Heart right ventricle (tissue), 16 donors: ENCODE results near the gene ANKH. TPM values are rescaled to one million over a fixed set of nuclear protein-coding genes. Genes with fewer than 3 reads are reported as not detected.

Experiments used
- ATAC-seq, 8 donors: fragments of 200-7000 bp; cut with Tn5 transposase; one replicate each; pipeline ENCODE4 v1.9.1; 2020; ENCODE audit warnings: mild to moderate bottlenecking in 8 of 8, moderate library complexity in 8 of 8, moderate number of reproducible peaks in 1 of 8
- DNase-seq, 2 donors: peaks; one replicate each; pipeline ENCODE4 v3.0.0-alpha.2; 2020
- H3K27ac ChIP-seq, 10 donors: fragments of 200-600 bp; sonication (generic) in 2 of 10; one replicate each; pipeline versions ENCODE4 v1.5.0 to v1.8.0; 2020 to 2022; ENCODE audit warnings: mild to moderate bottlenecking in 3 of 10
- H3K27me3 ChIP-seq, 7 donors: fragments of 200-600 bp; one replicate each; pipeline ENCODE4 v1.8.0; 2021 to 2022; ENCODE audit warnings: mild to moderate bottlenecking in 2 of 7
- H3K36me3 ChIP-seq, 9 donors: fragments of 200-600 bp; sonication (generic) in 1 of 9; one replicate each; pipeline versions ENCODE4 v1.5.0 to v1.8.0; 2020 to 2022; ENCODE audit warnings: mild to moderate bottlenecking in 2 of 9
- H3K4me1 ChIP-seq, 9 donors: fragments of 200-600 bp; sonication (generic) in 1 of 9; one replicate each; pipeline versions ENCODE4 v1.5.0 to v1.8.0; 2020 to 2022; ENCODE audit warnings: mild to moderate bottlenecking in 4 of 9
- H3K4me3 ChIP-seq, 10 donors: fragments of 200-600 bp; sonication (generic) in 2 of 10; one replicate each; pipeline versions ENCODE4 v1.5.0 to v1.8.0; 2020 to 2022; ENCODE audit warnings: mild to moderate bottlenecking in 7 of 10, moderate library complexity in 2 of 10
- H3K9me3 ChIP-seq, 11 donors: fragments of 200-600 bp in 10 of 11; sonication (generic) in 2 of 11; one replicate each; pipeline versions ENCODE4 v1.5.0 to v1.8.0; 2013 to 2022; ENCODE audit warnings: mild to moderate bottlenecking in 2 of 11, control low read depth in 1 of 11, moderate library complexity in 1 of 11
- CTCF ChIP-seq, 9 donors: fragments of 200-600 bp; sonication (generic) in 2 of 9; IDR thresholded peaks; one replicate each; pipeline versions ENCODE4 v1.5.0 to v1.8.0; 2021 to 2022; ENCODE audit warnings: antibody characterized with exemption in 9 of 9, mild to moderate bottlenecking in 5 of 9, moderate library complexity in 1 of 9
- WGBS, 2 donors: extraction: QIAGEN DNeasy Blood & Tissue Kit; methylation state at CpG; one replicate each; pipeline ENCODE4 v1.1.7; 2013; ENCODE audit warnings: inconsistent platforms in 1 of 2; 5-methylcytosine and 5-hydroxymethylcytosine counted together
- intact Hi-C, 10 donors: fragments of 100-400 bp; cut with DNase I; formaldehyde crosslinking; loops; one replicate each; pipeline versions ENCODE4 v1.11.1 to v1.14.2; 2022
- polyA plus RNA-seq, 2 donors: library from polyadenylated mRNA; stranded (reverse); fragments of 200-250 nt; gene quantifications; one replicate each; pipeline ENCODE4 v1.2.3, GENCODE V29; 2013
- total RNA-seq, 10 donors: library from RNA; stranded (reverse); fragmentation: NEBNext Ultra II Directional in 3 of 10; extraction: Animal tissue kit (Norgen Biotek cat#: 25700) in 3 of 10; gene quantifications; one replicate each; pipeline versions ENCODE4 v1.2.1 to v1.2.4, GENCODE V29; 2021 to 2023
- donor health status: Arrhythmogenic right ventricular cardiomyopathy.
- donor health status: ischemic (EF 13 %, LVEDD 7.1; RV severe dilation, severe dysfunction).
- donor health status: healthy with polysubstance abuse.
- donor health status: DM: no; HTN: yes; CAD: no.
- donor health status: DM: no; HTN: no; CAD: no.
- donor health status: ischemic (EF 25% LVEDD 6.9; RV normal size, moderate dysfunction).
- donor health status: ischemic (EF 25% LVEDD 5.7; RV mildly dilated, moderate dysfunction).
- donor health status: healthy.
- donor health status: DM: yes; HTN: yes; CAD: no.
- donor health status: Ischemic cardiomyopathy.
- donor health status: ischemic (EF 35%, LVEDD 5.7; RV mildly dilated, moderate dysfunction).
- donor health status: nonischemic (EF 11% LVEDD 7.7; RV severe dilation, severe dysfunction).
- donor health status: DM: yes; HTN: yes; CAD: no.
- donor health status: PGD.
- donor health status: ischemic (EF 29% LVEDD 5.4; RV normal size, mild dysfunction).
- donor health status: nonischemic (EF 23%, LVEDD 6.1; RV moderate dilation, normal function).

ANKH gene
- total and polyA plus RNA-seq, 12 donors: 51.0 to 256 (median 192) TPM

GRCh38 chr5:14760548-14761002 is 111.0 kb downstream of the ANKH start:
- intact Hi-C loops: no loop called here
- 50 to 68% methylated on average over 4 of the region's 4 CpGs for WGBS, 2 donors
- no peaks in the 10 kb centered on the region for H3K9me3 ChIP-seq
- peak; percentile 59 to 75 for DNase-seq
- ATAC-seq: peak; percentile 86 to 98 (median 92)
- H3K36me3 ChIP-seq: peaks cover 0 to 38% (median 1%) of the 10 kb centered on the region in 9 donors
- H3K27me3 ChIP-seq: no peaks in the 10 kb centered on the region
- peaks cover 4 to 53% (median 30%) of the 10 kb centered on the region in 9 donors for H3K4me1 ChIP-seq
- peak overlapping the region; percentile 53 to 85 (median 77) for H3K27ac ChIP-seq
- no peak for TF ChIP-seq CTCF (IDR thresholded peaks at IDR 0.05)
- no peak overlapping the region for H3K4me3 ChIP-seq

- DNase-seq (no peak), ATAC-seq (peak in 4 of 8 donors; percentile 1 to 22 (median 14))
- Histone ChIP-seq H3K9me3 (no peaks in the 10 kb centered on the region), H3K4me3 (no peak overlapping the region), H3K27ac (peak overlapping the region; percentile 45 to 85 (median 77)), H3K4me1 (peaks cover 4 to 54% (median 30%) of the 10 kb centered on the region in 9 donors), H3K36me3 (peaks cover 0 to 39% (median 8%) of the 10 kb centered on the region in 9 donors), H3K27me3 (no peaks in the 10 kb centered on the region)
- intact Hi-C loops: loop anchor here in 2 of 10 donors (10.0 kb wide), 1 partner anchor 105 kb away; no protein-coding TSS in a partner anchor
- WGBS, 2 donors: 78% methylated on average over 6 of the region's 6 CpGs
- TF ChIP-seq CTCF (IDR thresholded peaks at IDR 0.05): no peak
Observed at GRCh38 chr5:14759744-14760547, 111.6 kb downstream of the ANKH start.

- intact Hi-C loops: loop anchor here in 2 of 10 donors (10.0 kb wide), 1 partner anchor 107 kb away; no protein-coding TSS in a partner anchor
- 76 to 81% methylated on average over 9 of the region's 9 CpGs for WGBS, 2 donors
- no peak for TF ChIP-seq CTCF (IDR thresholded peaks at IDR 0.05)
- no peaks in the 10 kb centered on the region for H3K27me3 ChIP-seq
- ATAC-seq: peak in 2 of 8 donors; percentile 5 to 32
- peak overlapping the region in 2 of 10 donors; percentile 40 to 81 for H3K27ac ChIP-seq
- H3K4me3 ChIP-seq: no peak overlapping the region
- H3K36me3 ChIP-seq: peaks cover 0 to 47% (median 12%) of the 10 kb centered on the region in 9 donors
- peaks cover 4 to 71% (median 30%) of the 10 kb centered on the region in 9 donors for H3K4me1 ChIP-seq
- no peak for DNase-seq
- no peaks in the 10 kb centered on the region for H3K9me3 ChIP-seq
Observed at GRCh38 chr5:14757850-14758249, 113.7 kb downstream of the ANKH start.

- 97 to 98% methylated on average over 4 of the region's 4 CpGs for WGBS, 2 donors
- no peaks in the 10 kb centered on the region for H3K27me3 ChIP-seq
- H3K4me1 ChIP-seq: peaks cover 4 to 59% (median 22%) of the 10 kb centered on the region in 9 donors
- ATAC-seq (no peak), DNase-seq (no peak)
- intact Hi-C loops: loop anchor here in 2 of 10 donors (10.0 kb wide), 1 partner anchor 108 kb away; no protein-coding TSS in a partner anchor
- peaks cover 0 to 60% (median 12%) of the 10 kb centered on the region in 9 donors for H3K36me3 ChIP-seq
- no peaks in the 10 kb centered on the region for H3K9me3 ChIP-seq
- TF ChIP-seq CTCF (IDR thresholded peaks at IDR 0.05): no peak
- H3K4me3 ChIP-seq: no peak overlapping the region
- H3K27ac ChIP-seq: no peak overlapping the region
Observed at GRCh38 chr5:14756478-14756877, 115.1 kb downstream of the ANKH start.
